ENCODE measurements around the gene ACTR5. TPM values are rescaled to one million over a fixed set of nuclear protein-coding genes. Genes with fewer than 3 reads are reported as not detected.

ACTR5 gene
- total and polyA plus RNA-seq, 2 donors (not counting 3 experiments of a cell fraction or from before 2014, with no cell fraction given), result 8.8 to 11.3 TPM

DNA sequence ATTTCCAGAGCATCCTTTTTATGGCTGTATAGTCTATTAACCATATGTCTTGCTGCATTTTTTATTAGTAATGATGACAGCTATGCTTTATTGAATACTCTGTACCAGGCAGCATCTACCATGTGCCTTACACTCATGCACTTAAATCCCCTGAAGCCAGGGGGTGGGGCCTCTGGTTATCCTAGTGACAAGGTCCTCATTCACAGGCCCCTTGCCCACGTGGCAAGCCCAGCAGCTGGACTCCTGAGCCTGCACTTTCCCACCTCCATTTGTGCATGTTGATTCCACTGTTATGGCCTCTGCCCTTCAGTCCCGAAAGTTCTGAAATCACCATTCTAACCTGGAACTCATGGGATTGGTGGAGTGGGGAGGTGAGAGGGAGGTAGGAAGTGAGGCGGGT lies 22.3 kb downstream of the ACTR5 start:
- Histone ChIP-seq H3K36me3 (ENCODE audit: control insufficient read depth in 2 of 2, extremely low read depth in 1 of 2, insufficient read depth in 2 of 2, low read length in 2 of 2) (peaks cover 7 to 24% of the 10 kb centered on the region in 2 experiments), H3K79me2 (ENCODE audit: control insufficient read depth, insufficient read depth, low read length) (no peaks in the 10 kb centered on the region), H2AFZ (ENCODE audit: low read depth, low read length) (no peak overlapping the region), H3K4me1 (ENCODE audit: control insufficient read depth, extremely low read depth, insufficient read depth, low read length) (no peaks in the 10 kb centered on the region), H3K27ac (ENCODE audit: insufficient read depth, low read depth, low read length) (no peak overlapping the region), H3K9ac (replicated peaks; ENCODE audit: extremely low read depth, insufficient read depth, low read length) (no peak overlapping the region), H3K4me3 (replicated peaks in 1 of 3; ENCODE audit: insufficient read depth in 1 of 3, low read depth in 1 of 3, low read length in 3 of 3) (no peak overlapping the region), H4K20me1 (replicated peaks; ENCODE audit: control insufficient read depth, extremely low read depth, insufficient read depth, low read length) (no peaks in the 10 kb centered on the region), H3K9me3 (replicated peaks; ENCODE audit: control insufficient read depth, insufficient read depth, low read length) (no peaks in the 10 kb centered on the region), H3K9me1 (replicated peaks; ENCODE audit: control insufficient read depth, extremely low read depth, insufficient read depth, low read length) (no peaks in the 10 kb centered on the region), H3K4me2 (ENCODE audit: insufficient read depth, low read length) (no peak overlapping the region), H3K27me3 (ENCODE audit: control insufficient read depth in 2 of 2, insufficient read depth in 2 of 2, low read length in 2 of 2) (no peaks in the 10 kb centered on the region)
- DNase-seq (ENCODE audit: low read depth, low spot score), result no peak
- dilution Hi-C loops (cut with MboI; ENCODE audit: extremely low pct_ligation_motif_present, low sequenced_read_pairs), result no loop called here
- POLR2A ChIA-PET, result interaction anchor here (0.6 kb wide), 1 partner anchor 12 kb away, joined by 3 read pairs; no protein-coding TSS in a partner anchor
- intact Hi-C loops (cut with micrococcal nuclease), result no loop called here
- CTCF ChIA-PET, result interaction anchor here (0.9 kb wide), 1 partner anchor 11 kb away, joined by 3 read pairs; no protein-coding TSS in a partner anchor
- TF ChIP-seq JUN (IDR thresholded peaks at IDR 0.05; ENCODE audit: borderline replicate concordance, insufficient read depth, insufficient read length, low read depth) (no peak), POLR2A (IDR thresholded peaks at IDR 0.05; ENCODE audit: low read depth, low read length) (no peak), FOS (IDR thresholded peaks at IDR 0.05; ENCODE audit: borderline replicate concordance, insufficient read depth, low read length) (no peak), GATA2 (IDR thresholded peaks at IDR 0.05; ENCODE audit: insufficient read depth, insufficient read length, low read depth, low read length) (no peak), EZH2 (IDR thresholded peaks at IDR 0.05; ENCODE audit: borderline replicate concordance, low read depth, low read length, severe bottlenecking) (no peak), MYC (IDR thresholded peaks at IDR 0.05; ENCODE audit: low read depth, low read length) (no peak), POLR2AphosphoS5 (IDR thresholded peaks at IDR 0.05; ENCODE audit: insufficient read depth, low read depth, low read length) (no peak)
- TF ChIP-seq, protein P1, sequence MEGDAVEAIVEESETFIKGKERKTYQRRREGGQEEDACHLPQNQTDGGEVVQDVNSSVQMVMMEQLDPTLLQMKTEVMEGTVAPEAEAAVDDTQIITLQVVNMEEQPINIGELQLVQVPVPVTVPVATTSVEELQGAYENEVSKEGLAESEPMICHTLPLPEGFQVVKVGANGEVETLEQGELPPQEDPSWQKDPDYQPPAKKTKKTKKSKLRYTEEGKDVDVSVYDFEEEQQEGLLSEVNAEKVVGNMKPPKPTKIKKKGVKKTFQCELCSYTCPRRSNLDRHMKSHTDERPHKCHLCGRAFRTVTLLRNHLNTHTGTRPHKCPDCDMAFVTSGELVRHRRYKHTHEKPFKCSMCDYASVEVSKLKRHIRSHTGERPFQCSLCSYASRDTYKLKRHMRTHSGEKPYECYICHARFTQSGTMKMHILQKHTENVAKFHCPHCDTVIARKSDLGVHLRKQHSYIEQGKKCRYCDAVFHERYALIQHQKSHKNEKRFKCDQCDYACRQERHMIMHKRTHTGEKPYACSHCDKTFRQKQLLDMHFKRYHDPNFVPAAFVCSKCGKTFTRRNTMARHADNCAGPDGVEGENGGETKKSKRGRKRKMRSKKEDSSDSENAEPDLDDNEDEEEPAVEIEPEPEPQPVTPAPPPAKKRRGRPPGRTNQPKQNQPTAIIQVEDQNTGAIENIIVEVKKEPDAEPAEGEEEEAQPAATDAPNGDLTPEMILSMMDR (IDR thresholded peaks at IDR 0.05; ENCODE audit: extremely low read depth in 1 of 2, insufficient read depth in 1 of 2, low read depth in 1 of 2, low read length in 2 of 2), result no peak
- TF ChIP-seq, protein P2, sequence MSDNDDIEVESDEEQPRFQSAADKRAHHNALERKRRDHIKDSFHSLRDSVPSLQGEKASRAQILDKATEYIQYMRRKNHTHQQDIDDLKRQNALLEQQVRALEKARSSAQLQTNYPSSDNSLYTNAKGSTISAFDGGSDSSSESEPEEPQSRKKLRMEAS (IDR thresholded peaks at IDR 0.05; ENCODE audit: insufficient read depth, insufficient read length), result no peak
- no peak for FAIRE-seq
- BruUV-seq (replicated peaks), result no TSS peak
